Natural killer cell (primary cell): ENCODE results near the gene DDIT3. TPM values are rescaled to one million over a fixed set of nuclear protein-coding genes. Genes with fewer than 3 reads are reported as not detected.
A peak's percentile ranks its signal among the peaks of the same experiment; 100 is the strongest.

ENCODE experiments used
- ATAC-seq, 3 donors: fragments of 150-1000 bp in 2 of 3; fragments of 200-7000 bp in 1 of 3; cut with Tn5 transposase; 1 replicate in 1 of 3; 2 replicates in 2 of 3; pipeline ENCODE4 v1.10.0; 2021; ENCODE audit warnings: mild to moderate bottlenecking in 2 of 3, moderate library complexity in 2 of 3
- DNase-seq, 2 donors: peaks; one replicate each; pipeline versions ENCODE4 v3.0.0 to v3.0.0-alpha.2; 2013 to 2021; ENCODE audit warnings: mixed read lengths in 1 of 2
- H3K27ac ChIP-seq: one replicate; pipeline ENCODE4 v1.5.1; 2013; ENCODE audit warnings: mild to moderate bottlenecking, low read length
- H3K27me3 ChIP-seq: one replicate; pipeline ENCODE4 v1.6.1; 2013; ENCODE audit warnings: low read length; ENCODE audit not compliant: control insufficient read depth, insufficient read depth
- H3K36me3 ChIP-seq: one replicate; pipeline ENCODE4 v1.6.1; 2013; ENCODE audit warnings: low read length; ENCODE audit not compliant: control insufficient read depth, insufficient read depth
- H3K4me1 ChIP-seq: one replicate; pipeline ENCODE4 v1.6.1; 2013; ENCODE audit warnings: low read length; ENCODE audit not compliant: control insufficient read depth, insufficient read depth
- H3K4me3 ChIP-seq: one replicate; pipeline ENCODE4 v1.5.1; 2013; ENCODE audit warnings: low read length
- H3K9me3 ChIP-seq: one replicate; pipeline ENCODE4 v1.6.1; 2013; ENCODE audit warnings: low read length; ENCODE audit not compliant: control insufficient read depth, insufficient read depth
- H3K27ac Mint-ChIP-seq, 2 donors: one replicate each; pipeline ENCODE4 v1.8.0; 2022; ENCODE audit warnings: mild to moderate bottlenecking in 2 of 2, mixed read lengths in 2 of 2, moderate library complexity in 1 of 2
- H3K27me3 Mint-ChIP-seq, 2 donors: one replicate each; pipeline ENCODE4 v1.8.0; 2022; ENCODE audit warnings: low read depth in 2 of 2, mixed read lengths in 2 of 2
- H3K36me3 Mint-ChIP-seq: one replicate; pipeline ENCODE4 v1.8.0; 2022; ENCODE audit warnings: mixed read lengths
- H3K4me1 Mint-ChIP-seq, 2 donors: one replicate each; pipeline ENCODE4 v1.8.0; 2022; ENCODE audit warnings: mixed read lengths in 2 of 2
- H3K4me3 Mint-ChIP-seq: one replicate; pipeline ENCODE4 v1.8.0; 2022; ENCODE audit warnings: mild to moderate bottlenecking, moderate library complexity, mixed read lengths
- H3K9me3 Mint-ChIP-seq, 2 donors: one replicate each; pipeline ENCODE4 v1.8.0; 2022; ENCODE audit warnings: mixed read lengths in 2 of 2
- WGBS: methylation state at CpG from one replicate; pipeline ENCODE4 v1.1.7; 2013; ENCODE audit warnings: missing lambda C conversion rate; ENCODE audit not compliant: insufficient coverage; 5-methylcytosine and 5-hydroxymethylcytosine counted together
- intact Hi-C: fragments of 100-400 bp; cut with micrococcal nuclease; formaldehyde crosslinking; loops from one replicate; pipeline ENCODE4 v1.14.2; 2022
- total RNA-seq, 4 donors: library from RNA; stranded (reverse); fragments of 120-200 nt in 1 of 4; gene quantifications; one replicate each; pipeline versions ENCODE4 v1.2.3 to v1.2.4, GENCODE V29; 2013 to 2022
- TF ChIP-seq, protein P1 (sequence below): fragments of 200-600 bp; IDR thresholded peaks from one replicate; pipeline ENCODE4 v1.8.0; 2022; ENCODE audit warnings: antibody characterized with exemption

DDIT3 gene
- total RNA-seq, 3 donors from 2014 or later (not counting 1 experiment from before 2014, with no cell fraction given): 117 to 318 (median 182) TPM

DNA sequence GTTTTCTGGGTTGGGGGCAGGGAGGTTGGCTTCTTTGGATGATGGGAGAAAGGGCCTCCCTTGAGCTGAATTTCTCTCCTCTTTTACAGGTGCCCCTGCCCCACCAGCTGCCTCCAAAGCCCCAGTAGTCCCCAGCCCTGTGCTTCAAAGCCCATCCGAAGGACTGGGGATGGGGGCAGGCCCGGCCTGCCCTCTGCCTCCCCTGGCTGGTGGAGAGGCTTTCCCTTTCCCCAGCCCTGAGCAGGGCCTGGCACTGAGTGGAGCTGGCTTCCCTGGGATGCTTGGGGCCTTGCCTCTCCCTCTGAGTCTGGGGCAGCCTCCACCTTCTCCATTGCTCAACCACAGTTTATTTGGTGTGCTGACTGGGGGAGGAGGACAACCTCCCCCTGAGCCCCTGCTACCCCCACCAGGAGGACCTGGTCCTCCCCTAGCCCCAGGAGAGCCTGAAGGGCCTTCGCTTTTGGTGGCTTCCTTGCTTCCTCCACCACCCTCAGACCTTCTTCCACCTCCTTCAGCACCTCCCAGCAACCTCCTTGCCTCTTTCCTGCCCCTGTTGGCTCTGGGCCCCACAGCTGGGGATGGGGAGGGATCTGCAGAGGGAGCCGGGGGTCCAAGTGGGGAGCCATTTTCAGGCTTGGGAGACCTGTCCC is 6.3 kb upstream of the DDIT3 start:
- H3K4me1 ChIP-seq: peaks cover 32% of the 10 kb centered on the region
- no peaks in the 10 kb centered on the region for H3K27me3 Mint-ChIP-seq
- no peak for ATAC-seq
- no peak overlapping the region for H3K27ac ChIP-seq
- 96% methylated on average over 3 of the region's 4 CpGs for WGBS
- peak overlapping the region in 1 of 2 donors; percentile 99 for H3K27ac Mint-ChIP-seq
- intact Hi-C loops: no loop called here
- no peak overlapping the region for H3K4me3 ChIP-seq
- no peak overlapping the region for H3K4me3 Mint-ChIP-seq
- no peaks in the 10 kb centered on the region for H3K9me3 ChIP-seq
- H3K27me3 ChIP-seq: no peaks in the 10 kb centered on the region
- TF ChIP-seq, protein P1, sequence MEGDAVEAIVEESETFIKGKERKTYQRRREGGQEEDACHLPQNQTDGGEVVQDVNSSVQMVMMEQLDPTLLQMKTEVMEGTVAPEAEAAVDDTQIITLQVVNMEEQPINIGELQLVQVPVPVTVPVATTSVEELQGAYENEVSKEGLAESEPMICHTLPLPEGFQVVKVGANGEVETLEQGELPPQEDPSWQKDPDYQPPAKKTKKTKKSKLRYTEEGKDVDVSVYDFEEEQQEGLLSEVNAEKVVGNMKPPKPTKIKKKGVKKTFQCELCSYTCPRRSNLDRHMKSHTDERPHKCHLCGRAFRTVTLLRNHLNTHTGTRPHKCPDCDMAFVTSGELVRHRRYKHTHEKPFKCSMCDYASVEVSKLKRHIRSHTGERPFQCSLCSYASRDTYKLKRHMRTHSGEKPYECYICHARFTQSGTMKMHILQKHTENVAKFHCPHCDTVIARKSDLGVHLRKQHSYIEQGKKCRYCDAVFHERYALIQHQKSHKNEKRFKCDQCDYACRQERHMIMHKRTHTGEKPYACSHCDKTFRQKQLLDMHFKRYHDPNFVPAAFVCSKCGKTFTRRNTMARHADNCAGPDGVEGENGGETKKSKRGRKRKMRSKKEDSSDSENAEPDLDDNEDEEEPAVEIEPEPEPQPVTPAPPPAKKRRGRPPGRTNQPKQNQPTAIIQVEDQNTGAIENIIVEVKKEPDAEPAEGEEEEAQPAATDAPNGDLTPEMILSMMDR: no peak
- DNase-seq: no peak
- peaks cover 8% of the 10 kb centered on the region for H3K36me3 Mint-ChIP-seq
- peaks cover 58% of the 10 kb centered on the region for H3K36me3 ChIP-seq
- H3K9me3 Mint-ChIP-seq: no peaks in the 10 kb centered on the region
- H3K4me1 Mint-ChIP-seq: peaks cover 16 to 54% of the 10 kb centered on the region in 2 donors

DNA sequence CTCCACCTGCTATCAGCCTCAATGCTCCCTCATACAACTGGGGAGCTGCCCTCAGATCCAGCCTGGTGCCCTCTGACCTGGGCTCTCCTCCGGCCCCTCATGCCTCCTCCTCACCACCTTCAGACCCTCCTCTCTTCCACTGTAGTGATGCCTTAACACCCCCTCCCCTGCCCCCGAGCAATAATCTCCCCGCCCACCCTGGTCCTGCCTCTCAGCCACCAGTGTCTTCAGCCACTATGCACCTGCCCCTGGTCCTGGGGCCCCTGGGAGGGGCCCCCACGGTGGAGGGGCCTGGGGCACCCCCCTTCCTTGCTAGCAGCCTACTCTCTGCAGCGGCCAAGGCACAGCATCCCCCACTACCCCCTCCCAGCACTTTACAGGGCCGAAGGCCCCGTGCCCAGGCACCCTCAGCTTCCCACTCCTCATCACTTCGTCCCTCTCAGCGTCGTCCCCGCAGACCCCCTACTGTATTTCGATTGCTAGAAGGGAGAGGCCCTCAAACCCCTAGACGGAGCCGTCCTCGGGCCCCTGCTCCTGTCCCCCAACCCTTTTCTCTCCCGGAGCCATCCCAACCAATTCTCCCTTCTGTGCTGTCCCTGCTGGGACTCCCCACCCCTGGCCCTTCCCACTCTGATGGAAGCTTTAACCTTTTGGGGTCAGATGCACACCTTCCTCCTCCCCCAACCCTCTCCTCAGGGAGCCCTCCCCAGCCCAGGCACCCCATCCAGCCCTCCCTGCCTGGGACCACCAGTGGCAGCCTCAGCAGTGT is 5.5 kb upstream of the DDIT3 start:
- no peak for DNase-seq
- no peak for ATAC-seq
- H3K36me3 Mint-ChIP-seq: peaks cover 8% of the 10 kb centered on the region
- intact Hi-C loops: no loop called here
- Histone ChIP-seq H3K27me3 (no peaks in the 10 kb centered on the region), H3K4me3 (no peak overlapping the region), H3K4me1 (peaks cover 40% of the 10 kb centered on the region), H3K36me3 (peaks cover 52% of the 10 kb centered on the region), H3K27ac (no peak overlapping the region), H3K9me3 (no peaks in the 10 kb centered on the region)
- H3K4me1 Mint-ChIP-seq: peaks cover 18 to 62% of the 10 kb centered on the region in 2 donors
- peak overlapping the region in 1 of 2 donors; percentile 99 for H3K27ac Mint-ChIP-seq
- TF ChIP-seq, protein P1: no peak
- H3K9me3 Mint-ChIP-seq: no peaks in the 10 kb centered on the region
- H3K4me3 Mint-ChIP-seq: no peak overlapping the region
- WGBS: 92% methylated on average over 16 of the region's 16 CpGs
- no peaks in the 10 kb centered on the region for H3K27me3 Mint-ChIP-seq

DNA sequence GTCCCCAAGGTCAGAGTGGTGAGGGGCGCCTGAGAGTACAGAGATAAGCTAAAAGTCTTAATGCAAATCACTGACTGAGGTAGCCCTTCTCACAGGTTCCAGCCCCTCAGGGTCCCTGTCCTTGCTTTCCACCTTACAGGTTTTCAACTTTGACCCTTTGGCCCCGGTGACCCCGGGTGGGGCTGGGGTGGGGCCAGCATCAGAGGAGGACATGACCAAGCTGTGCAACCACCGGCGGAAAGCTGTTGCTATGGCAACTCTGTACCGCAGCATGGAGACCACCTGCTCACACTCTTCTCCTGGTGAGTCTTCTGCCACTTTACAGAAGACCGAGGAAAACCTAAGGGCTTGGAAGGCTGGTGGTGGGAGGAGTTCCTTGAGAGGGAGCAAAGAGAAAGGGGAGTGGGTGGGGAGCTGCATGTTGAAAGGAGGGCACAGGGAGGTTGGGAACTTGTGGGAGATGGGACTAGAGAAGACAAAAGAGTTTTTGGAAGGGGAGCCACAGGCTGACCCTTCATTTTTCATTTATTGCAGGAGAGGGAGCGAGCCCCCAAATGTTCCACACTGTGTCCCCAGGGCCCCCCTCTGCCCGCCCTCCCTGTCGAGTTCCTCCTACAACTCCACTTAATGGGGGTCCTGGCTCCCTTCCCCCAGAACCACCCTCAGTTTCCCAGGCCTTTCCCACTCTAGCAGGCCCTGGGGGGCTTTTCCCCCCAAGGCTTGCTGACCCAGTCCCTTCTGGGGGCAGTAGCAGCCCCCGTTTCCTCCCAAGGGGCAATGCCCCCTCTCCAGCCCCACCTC is 4.7 kb upstream of the DDIT3 start:
- DNase-seq (no peak), ATAC-seq (no peak)
- no peaks in the 10 kb centered on the region for H3K27me3 Mint-ChIP-seq
- peak overlapping the region; percentile 91 for H3K4me3 Mint-ChIP-seq
- H3K4me1 Mint-ChIP-seq: peaks cover 18 to 70% of the 10 kb centered on the region in 2 donors
- peaks cover 5% of the 10 kb centered on the region for H3K36me3 Mint-ChIP-seq
- no peaks in the 10 kb centered on the region for H3K9me3 Mint-ChIP-seq
- WGBS: 88% methylated on average over 11 of the region's 11 CpGs
- H3K27ac Mint-ChIP-seq: peak overlapping the region; percentile 86 to 99
- intact Hi-C loops: loop anchor here (5.0 kb wide), 1 partner anchor 167 kb away; the partner anchor contains the start of gene OS9
- H3K4me1 ChIP-seq: peaks cover 42% of the 10 kb centered on the region
- H3K4me3 ChIP-seq: no peak overlapping the region
- TF ChIP-seq, protein P1: no peak
- no peaks in the 10 kb centered on the region for H3K9me3 ChIP-seq
- H3K36me3 ChIP-seq: peaks cover 44% of the 10 kb centered on the region
- no peaks in the 10 kb centered on the region for H3K27me3 ChIP-seq
- no peak overlapping the region for H3K27ac ChIP-seq
